GM23248 (cell line): ENCODE results near the gene BMAL1.

ENCODE experiments used
- EZH2 ChIP-seq: fragments of 200-600 bp; sonication (generic); IDR thresholded peaks from 2 replicates; pipeline ENCODE4 v1.6.1; 2018; ENCODE audit warnings: antibody characterized with exemption, mild to moderate bottlenecking; ENCODE audit not compliant: insufficient read depth, poor library complexity, severe bottlenecking
- EZH2phosphoT487 ChIP-seq: fragments of 200-600 bp; sonication (generic); IDR thresholded peaks from 2 replicates; pipeline ENCODE4 v1.6.1; 2018; ENCODE audit warnings: antibody characterized with exemption, moderate library complexity, mild to moderate bottlenecking, low read depth; ENCODE audit not compliant: insufficient read depth

- TF ChIP-seq EZH2 (no peak), EZH2phosphoT487 (no peak)
Observed at GRCh38 chr11:13321431-13321830, 43.8 kb downstream of the BMAL1 start.
